Adrenal gland (tissue), 12 donors: Measurements from ENCODE around the gene GAS5. TPM values are rescaled to one million over a fixed set of nuclear protein-coding genes. Genes with fewer than 3 reads are reported as not detected.
"Not testable (repeated sequence)": the region's sequence is repeated elsewhere in the genome, so short reads cannot be mapped to it uniquely, and the experiment has no call there.

ENCODE experiments used
- DNase-seq, 7 donors: peaks; one replicate each; pipeline ENCODE4 v3.0.0-alpha.2; 2019 to 2020
- H3K27ac ChIP-seq, 5 donors: fragments of 200-600 bp; sonication (generic) in 4 of 5; 1 replicate in 3 of 5; 2 replicates in 2 of 5; pipeline versions ENCODE4 v1.5.1 to v1.8.0; 2016 to 2020; ENCODE audit warnings: mild to moderate bottlenecking in 1 of 5
- H3K27me3 ChIP-seq: fragments of 200-600 bp; 2 replicates; pipeline ENCODE4 v1.8.0; 2021
- H3K36me3 ChIP-seq, 2 donors: fragments of 200-600 bp; replicated peaks in 1 of 2; 1 replicate in 1 of 2; 2 replicates in 1 of 2; pipeline versions ENCODE4 v1.5.1 to v1.8.0; 2018 to 2022
- H3K4me1 ChIP-seq, 2 donors: fragments of 200-600 bp; replicated peaks in 1 of 2; 1 replicate in 1 of 2; 2 replicates in 1 of 2; pipeline versions ENCODE4 v1.5.1 to v1.8.0; 2018 to 2021
- H3K4me3 ChIP-seq, 4 donors: fragments of 200-600 bp; sonication (generic) in 3 of 4; one replicate each; pipeline ENCODE4 v1.5.1; 2016 to 2018
- H3K9me3 ChIP-seq, 3 donors: fragments of 200-600 bp; sonication (generic) in 1 of 3; replicated peaks in 1 of 3; 1 replicate in 2 of 3; 2 replicates in 1 of 3; pipeline versions ENCODE4 v1.5.1 to v1.8.0; 2016 to 2021
- CTCF ChIP-seq, 6 experiments: fragments of 450-650 bp in 4 of 6; fragments of 200-600 bp in 2 of 6; sonication (generic) in 1 of 6; IDR thresholded peaks; 1 replicate in 5 of 6; 2 replicates in 1 of 6; pipeline versions ENCODE4 v1.5.1 to v1.8.0; 2016 to 2021; ENCODE audit warnings: antibody characterized with exemption in 6 of 6, mild to moderate bottlenecking in 2 of 6, moderate library complexity in 1 of 6
- POLR2A ChIP-seq, 2 donors: fragments of 450-650 bp; IDR thresholded peaks; one replicate each; pipeline ENCODE4 v1.6.1; 2017; ENCODE audit warnings: antibody characterized with exemption in 2 of 2, mild to moderate bottlenecking in 2 of 2, moderate library complexity in 1 of 2
- WGBS, 4 donors: extraction: QIAGEN DNeasy Blood & Tissue Kit in 2 of 4; methylation state at CpG; one replicate each; pipeline versions ENCODE4 v1.1.5 to v1.1.7; 2013 to 2017; 5-methylcytosine and 5-hydroxymethylcytosine counted together
- intact Hi-C, 2 donors: fragments of 100-400 bp; cut with DNase I; formaldehyde crosslinking; loops; one replicate each; pipeline versions ENCODE4 v1.14.1 to v1.15.0; 2022 to 2023
- polyA plus RNA-seq, 3 donors: library from polyadenylated mRNA; stranded (reverse); fragments of 200-250 nt in 2 of 3; fragments of 350-450 nt in 1 of 3; fragmentation: Illumina TruSeq in 1 of 3; extraction: RNeasy Lipid Tissue Mini Kit (QIAGEN cat#74804) in 1 of 3; gene quantifications; one replicate each; pipeline ENCODE4 v1.2.3, GENCODE V29; 2013 to 2014
- total RNA-seq, 9 donors: library from RNA; depleted of rRNA in 4 of 9; stranded (reverse); fragments of >200 nt in 4 of 9; fragments of 120-200 nt in 1 of 9; fragmentation: NEBNext Ultra II Directional in 1 of 9; extraction: Animal tissue kit (Norgen Biotek cat#: 25700) in 1 of 9; gene quantifications; one replicate each; pipeline versions ENCODE4 v1.1.0 to v1.2.4, GENCODE V29; 2013 to 2023
- donor health status: healthy with polysubstance abuse.
- donor health status: Bipolar disorder and iron deficiency.
- donor health status: DM: yes; HTN: yes; CAD: no.
- donor health status: DM: no; HTN: no; CAD: no.
- donor health status: DM: no; HTN: no; CAD: no.
- donor health status: DM: yes; HTN: yes; CAD: no.

Gene GAS5
- total and polyA plus RNA-seq, 12 donors, result 112 to 720 (median 279) TPM

DNA sequence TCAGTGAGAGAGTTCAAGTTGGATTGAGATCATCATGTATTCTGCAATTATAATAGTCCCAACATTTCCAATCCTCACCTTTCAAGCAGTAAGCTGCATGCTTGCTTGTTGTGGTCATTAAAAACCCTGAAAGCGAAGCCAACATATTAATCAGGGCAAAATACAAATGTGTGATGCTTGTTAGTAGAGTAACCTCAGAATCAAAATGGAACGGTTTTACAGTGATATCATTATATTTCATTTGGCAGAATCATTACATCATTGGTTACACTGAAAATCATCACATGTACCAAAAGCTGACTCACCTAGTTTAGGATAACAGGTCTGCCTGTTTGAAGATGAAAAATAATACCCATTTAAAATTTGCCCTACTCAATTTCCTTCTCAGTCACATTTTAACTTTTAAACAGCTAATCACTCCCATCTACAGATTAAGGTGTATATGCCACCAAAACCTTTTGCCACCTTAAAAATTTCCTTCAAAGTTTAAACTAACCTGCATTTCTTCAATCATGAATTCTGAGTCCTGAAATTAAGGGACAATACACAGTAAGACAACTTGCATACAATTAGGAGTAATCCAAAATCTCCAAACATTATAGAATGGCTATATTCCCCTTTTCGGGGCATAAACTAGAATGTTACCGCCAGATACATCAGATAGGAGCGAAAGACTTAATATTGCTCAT, 3.5 kb downstream of the GAS5 start:
- TF ChIP-seq CTCF (IDR thresholded peaks at IDR 0.05) (no peak), POLR2A (IDR thresholded peaks at IDR 0.05) (no peak)
- Histone ChIP-seq H3K27me3 (no peaks in the 10 kb centered on the region), H3K4me1 (peaks cover 13 to 41% of the 10 kb centered on the region in 2 donors), H3K27ac (no peak overlapping the region), H3K36me3 (peaks cover 0 to 38% of the 10 kb centered on the region in 2 donors), H3K9me3 (no peaks in the 10 kb centered on the region), H3K4me3 (no peak overlapping the region)
- WGBS, 4 donors, result 81 to 86% (median 85%) methylated on average over 5 of the region's 5 CpGs
- no peak for DNase-seq
- intact Hi-C loops, result no loop called here

GRCh38 chr1:173863224-173864161, 4.3 kb downstream of the GAS5 start:
- no peaks in the 10 kb centered on the region for H3K9me3 ChIP-seq
- H3K27ac ChIP-seq, result no peak overlapping the region
- H3K36me3 ChIP-seq, result peaks cover 0 to 45% of the 10 kb centered on the region in 2 donors
- H3K27me3 ChIP-seq, result no peaks in the 10 kb centered on the region
- H3K4me1 ChIP-seq, result peaks cover 10 to 35% of the 10 kb centered on the region in 2 donors
- no peak overlapping the region for H3K4me3 ChIP-seq
- TF ChIP-seq CTCF (IDR thresholded peaks at IDR 0.05) (no peak), POLR2A (IDR thresholded peaks at IDR 0.05) (no peak)
- intact Hi-C loops, result no loop called here
- no peak for DNase-seq

- Histone ChIP-seq H3K9me3 (no peaks in the 10 kb centered on the region), H3K4me3 (no peak overlapping the region), H3K4me1 (peaks cover 10 to 35% of the 10 kb centered on the region in 2 donors), H3K27me3 (no peaks in the 10 kb centered on the region), H3K27ac (no peak overlapping the region), H3K36me3 (peaks cover 0 to 49% of the 10 kb centered on the region in 2 donors)
- no peak for TF ChIP-seq CTCF (IDR thresholded peaks at IDR 0.05)
- no peak for TF ChIP-seq POLR2A (IDR thresholded peaks at IDR 0.05)
- intact Hi-C loops, result no loop called here
- DNase-seq, result no peak
- WGBS, 4 donors, result 77 to 87% (median 80%) methylated on average over 8 of the region's 8 CpGs
Measured at GRCh38 chr1:173862769-173863223, 5.0 kb downstream of the GAS5 start.

- Histone ChIP-seq H3K4me1 (peaks cover 10 to 35% of the 10 kb centered on the region in 2 donors), H3K36me3 (peaks cover 0 to 55% of the 10 kb centered on the region in 2 donors)
- H3K27ac ChIP-seq, H3K4me3 ChIP-seq, intact Hi-C loops, H3K27me3 ChIP-seq, DNase-seq, H3K9me3 ChIP-seq: not testable (repeated sequence)
- WGBS, 4 donors, result 84 to 89% (median 87%) methylated on average over 13 of the region's 13 CpGs
Measured at GRCh38 chr1:173862146-173862768, 5.5 kb downstream of the GAS5 start.
